ENCODE data around the gene PCSK4. TPM values are rescaled to one million over a fixed set of nuclear protein-coding genes. Genes with fewer than 3 reads are reported as not detected.

The PCSK4 gene
- total and polyA plus RNA-seq, 9 of the 15 experiments (the other 6 are each of a cell fraction or from before 2014, with no cell fraction given), result 0.01 to 9.1 (median 2.1) TPM; not detected in 1

- TF ChIP-seq ATF3 (IDR thresholded peaks at IDR 0.05) (no peak), ATF3 (CRISPR knock-in tag; conservative IDR thresholded peaks at IDR 0.05) (no peak), NRF1 (conservative IDR thresholded peaks at IDR 0.05 in 1 of 2, IDR thresholded peaks at IDR 0.05 in 1 of 2) (peak; percentile 52 to 71), CHD4 (IDR thresholded peaks at IDR 0.05; ENCODE audit: insufficient read depth, insufficient replicate concordance, low read depth, low read length, poor library complexity, severe bottlenecking) (no peak), ZNF407 (IDR thresholded peaks at IDR 0.05; ENCODE audit: low read depth) (no peak), THRAP3 (IDR thresholded peaks at IDR 0.05; ENCODE audit: borderline replicate concordance) (no peak), DPF2 (IDR thresholded peaks at IDR 0.05) (no peak), NR2C2 (CRISPR knock-in tag; IDR thresholded peaks at IDR 0.05) (no peak), NR2C2 (tag; IDR thresholded peaks at IDR 0.05) (peak; percentile 57; the same call in 1 of the 2 replicates), CXXC5 (CRISPR knock-in tag; IDR thresholded peaks at IDR 0.05) (peak; percentile 86), MTA3 (IDR thresholded peaks at IDR 0.05; ENCODE audit: borderline replicate concordance) (peak; percentile 82; the same call in 1 of the 2 replicates), MAFK (IDR thresholded peaks at IDR 0.05; ENCODE audit: low read length) (no peak), ZBTB12 (CRISPR knock-in tag; IDR thresholded peaks at IDR 0.05) (peak; percentile 69; the same call in 1 of the 2 replicates)
- TF ChIP-seq, protein P1, sequence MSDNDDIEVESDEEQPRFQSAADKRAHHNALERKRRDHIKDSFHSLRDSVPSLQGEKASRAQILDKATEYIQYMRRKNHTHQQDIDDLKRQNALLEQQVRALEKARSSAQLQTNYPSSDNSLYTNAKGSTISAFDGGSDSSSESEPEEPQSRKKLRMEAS (CRISPR knock-in tag; IDR thresholded peaks at IDR 0.05), result peak; percentile 96
- TF ChIP-seq, protein P2, sequence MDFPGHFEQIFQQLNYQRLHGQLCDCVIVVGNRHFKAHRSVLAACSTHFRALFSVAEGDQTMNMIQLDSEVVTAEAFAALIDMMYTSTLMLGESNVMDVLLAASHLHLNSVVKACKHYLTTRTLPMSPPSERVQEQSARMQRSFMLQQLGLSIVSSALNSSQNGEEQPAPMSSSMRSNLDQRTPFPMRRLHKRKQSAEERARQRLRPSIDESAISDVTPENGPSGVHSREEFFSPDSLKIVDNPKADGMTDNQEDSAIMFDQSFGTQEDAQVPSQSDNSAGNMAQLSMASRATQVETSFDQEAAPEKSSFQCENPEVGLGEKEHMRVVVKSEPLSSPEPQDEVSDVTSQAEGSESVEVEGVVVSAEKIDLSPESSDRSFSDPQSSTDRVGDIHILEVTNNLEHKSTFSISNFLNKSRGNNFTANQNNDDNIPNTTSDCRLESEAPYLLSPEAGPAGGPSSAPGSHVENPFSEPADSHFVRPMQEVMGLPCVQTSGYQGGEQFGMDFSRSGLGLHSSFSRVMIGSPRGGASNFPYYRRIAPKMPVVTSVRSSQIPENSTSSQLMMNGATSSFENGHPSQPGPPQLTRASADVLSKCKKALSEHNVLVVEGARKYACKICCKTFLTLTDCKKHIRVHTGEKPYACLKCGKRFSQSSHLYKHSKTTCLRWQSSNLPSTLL (IDR thresholded peaks at IDR 0.05), result no peak
Observed at GRCh38 chr19:1507763-1508506, 17.8 kb upstream of the PCSK4 start (continued).
